LNCAP (cell line): ENCODE measurements around the gene COL18A1.

Experiments used
- CTCF ChIP-seq: fragments of 450-650 bp; IDR thresholded peaks from 2 replicates; pipeline ENCODE4 v1.5.1; 2017; ENCODE audit warnings: mild to moderate bottlenecking

COL18A1 gene

GRCh38 chr21:45388011-45388521, 16.9 kb upstream of the COL18A1 start:
- no peak for TF ChIP-seq CTCF

- TF ChIP-seq CTCF = no peak
Observed at GRCh38 chr21:45388611-45389296, 16.2 kb upstream of the COL18A1 start.

GRCh38 chr21:45390121-45390751, 14.7 kb upstream of the COL18A1 start:
- TF ChIP-seq CTCF = no peak

GRCh38 chr21:45390831-45391742, 13.9 kb upstream of the COL18A1 start:
- no peak for TF ChIP-seq CTCF

- no peak for TF ChIP-seq CTCF
Observed at GRCh38 chr21:45391743-45392572, 13.0 kb upstream of the COL18A1 start.

GRCh38 chr21:45392573-45392971, 12.4 kb upstream of the COL18A1 start:
- TF ChIP-seq CTCF = no peak

GRCh38 chr21:45393021-45393420, 11.9 kb upstream of the COL18A1 start:
- TF ChIP-seq CTCF = no peak
